ENCODE results near the gene DOK3. TPM values are rescaled to one million over a fixed set of nuclear protein-coding genes. Genes with fewer than 3 reads are reported as not detected.

The DOK3 gene
- total RNA-seq, 3 donors from 2014 or later, result 1.6 to 7.2 (median 6.6) TPM

GRCh38 chr5:177497292-177498012 is 12.2 kb downstream of the DOK3 start, which contains the start of gene PDLIM7:
PDLIM7 (minus strand) TSS chr5:177497604; CDS start chr5:177496512, 1,092 bp downstream.
- peak; percentile 37 for TF ChIP-seq POLR2A (IDR thresholded peaks at IDR 0.05)
- peak; percentile 54 to 85 (median 70) for TF ChIP-seq POLR2AphosphoS5 (IDR thresholded peaks at IDR 0.05)
- peak in 1 of 3 donors; percentile 4 for TF ChIP-seq CTCF (IDR thresholded peaks at IDR 0.05)
- intact Hi-C loops (cut with DNase I; ENCODE audit: low total_unique reads), result no loop called here
- peaks cover 0 to 16% of the 10 kb centered on the region in 2 donors for H3K4me1 ChIP-seq

GRCh38 chr5:177496727-177497291 is 12.8 kb downstream of the DOK3 start:
- intact Hi-C loops (cut with DNase I; ENCODE audit: low total_unique reads), result no loop called here
- TF ChIP-seq POLR2AphosphoS5 (IDR thresholded peaks at IDR 0.05) (peak in 1 of 3 donors; percentile 9), CTCF (IDR thresholded peaks at IDR 0.05) (no peak)
- Histone ChIP-seq H3K4me1 (peaks cover 0 to 16% of the 10 kb centered on the region in 2 donors), H3K4me3 (peak overlapping the region; percentile 67 to 75 (median 74)), H3K27ac (peak overlapping the region; percentile 85 to 94), H3K27me3 (no peaks in the 10 kb centered on the region), H3K9me3 (no peaks in the 10 kb centered on the region), H3K36me3 (no peaks in the 10 kb centered on the region)
- DNase-seq (ENCODE audit: low spot score in 2 of 2), result peak in 1 of 2 donors; percentile 82

More at GRCh38 chr5:177497292-177498012, 12.2 kb downstream of the DOK3 start, which contains the start of gene PDLIM7:
- DNase-seq (ENCODE audit: low spot score in 2 of 2), result peak; percentile 93 to 95
- no peaks in the 10 kb centered on the region for H3K27me3 ChIP-seq
- H3K9me3 ChIP-seq, result no peaks in the 10 kb centered on the region
- peak within 1 kb of the TSS; percentile 67 to 75 (median 74) for H3K4me3 ChIP-seq
- peak within 1 kb of the TSS; percentile 85 to 94 for H3K27ac ChIP-seq
- H3K36me3 ChIP-seq, result no peaks in the 10 kb centered on the region

- Histone ChIP-seq H3K27me3 (no peaks in the 10 kb centered on the region), H3K9me3 (no peaks in the 10 kb centered on the region), H3K4me1 (peaks cover 0 to 16% of the 10 kb centered on the region in 2 donors), H3K27ac (peak overlapping the region; percentile 85 to 94), H3K36me3 (no peaks in the 10 kb centered on the region), H3K4me3 (peak overlapping the region; percentile 67 to 75 (median 74))
- no peak for DNase-seq (ENCODE audit: low spot score in 2 of 2)
- TF ChIP-seq CTCF (IDR thresholded peaks at IDR 0.05) (peak in 2 of 3 donors; percentile 26 to 43), POLR2AphosphoS5 (IDR thresholded peaks at IDR 0.05) (no peak)
- intact Hi-C loops (cut with DNase I; ENCODE audit: low total_unique reads), result no loop called here
These were observed 13.4 kb downstream of the DOK3 start for GRCh38 chr5:177496070-177496726.

GRCh38 chr5:177495243-177496060 is 14.2 kb downstream of the DOK3 start:
- intact Hi-C loops (cut with DNase I; ENCODE audit: low total_unique reads), result no loop called here
- H3K9me3 ChIP-seq, result no peaks in the 10 kb centered on the region
- peak overlapping the region; percentile 67 to 75 (median 74) for H3K4me3 ChIP-seq
- no peaks in the 10 kb centered on the region for H3K27me3 ChIP-seq
- DNase-seq (ENCODE audit: low spot score in 2 of 2), result peak in 1 of 2 donors; percentile 71
- peaks cover 0 to 16% of the 10 kb centered on the region in 2 donors for H3K4me1 ChIP-seq
- H3K27ac ChIP-seq, result peak overlapping the region; percentile 85 to 94
- no peaks in the 10 kb centered on the region for H3K36me3 ChIP-seq
- TF ChIP-seq POLR2AphosphoS5 (IDR thresholded peaks at IDR 0.05), result no peak
- TF ChIP-seq CTCF (IDR thresholded peaks at IDR 0.05), result no peak
- TF ChIP-seq POLR2A (IDR thresholded peaks at IDR 0.05), result no peak
